CD1c-positive myeloid dendritic cell (primary cell): ENCODE measurements around the gene GGT5.
"Not testable (repeated sequence)": the region's sequence is repeated elsewhere in the genome, so short reads cannot be mapped to it uniquely, and the experiment has no call there.

Source experiments
- DNase-seq: peaks from one replicate; pipeline ENCODE4 v3.0.0-alpha.2; 2016; ENCODE audit errors: extremely low spot score

The GGT5 gene

DNA sequence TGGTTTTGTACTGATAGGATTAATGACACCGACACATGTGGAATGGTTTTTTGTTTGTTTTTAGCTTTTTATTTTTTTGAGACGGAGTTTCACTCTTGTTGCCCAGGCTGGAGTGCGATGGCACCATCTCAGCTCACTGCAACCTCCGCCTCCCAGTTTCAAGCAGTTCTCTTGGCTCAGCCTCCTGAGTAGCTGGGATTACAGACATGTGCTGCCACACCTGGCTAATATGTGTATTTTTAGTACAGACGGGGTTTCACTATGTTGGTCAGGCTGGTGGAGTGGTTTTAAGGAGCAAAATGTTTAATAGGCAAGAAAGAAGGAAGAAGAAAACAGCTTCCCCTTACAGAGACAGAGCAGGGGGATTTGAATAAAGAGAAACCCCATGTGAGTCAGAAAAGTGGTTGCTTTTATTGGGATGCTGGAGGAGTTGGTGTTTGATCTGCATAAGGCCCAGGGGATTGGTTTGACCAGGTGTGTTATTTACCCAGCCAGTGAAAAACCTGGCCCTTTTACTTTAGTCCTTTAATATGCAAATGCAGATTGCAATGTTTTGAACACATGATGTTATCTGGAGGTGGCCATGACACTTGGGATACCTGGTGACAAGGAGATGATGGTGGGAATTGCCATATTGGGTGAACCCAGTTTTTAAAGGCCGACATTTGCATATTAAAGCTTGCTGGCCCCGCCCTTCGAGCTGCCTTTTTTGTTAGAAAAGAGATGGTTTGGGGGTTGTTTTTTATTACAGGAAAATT, 39.3 kb downstream of the GGT5 start:
- peak; percentile 55 for DNase-seq

DNA sequence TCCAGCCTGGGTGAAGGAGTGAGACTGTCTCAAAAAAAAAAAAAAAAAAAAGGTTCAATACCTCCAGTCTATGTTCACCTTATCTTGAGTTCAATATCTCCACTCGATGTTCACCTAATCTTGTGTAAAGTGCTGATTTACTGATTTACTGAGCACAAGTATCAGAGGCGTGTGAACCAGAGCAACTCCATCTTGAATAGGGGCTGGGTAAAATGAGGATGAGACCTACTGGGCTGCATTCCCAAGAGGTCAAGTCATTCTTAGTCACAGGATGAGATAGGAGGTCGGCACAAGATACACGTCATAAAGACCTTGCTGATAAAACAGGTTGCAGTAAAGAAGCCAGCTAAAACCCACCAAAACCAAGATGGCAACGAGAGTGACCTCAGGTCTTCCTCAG, 41.0 kb downstream of the GGT5 start:
- not testable (repeated sequence) for DNase-seq

DNA sequence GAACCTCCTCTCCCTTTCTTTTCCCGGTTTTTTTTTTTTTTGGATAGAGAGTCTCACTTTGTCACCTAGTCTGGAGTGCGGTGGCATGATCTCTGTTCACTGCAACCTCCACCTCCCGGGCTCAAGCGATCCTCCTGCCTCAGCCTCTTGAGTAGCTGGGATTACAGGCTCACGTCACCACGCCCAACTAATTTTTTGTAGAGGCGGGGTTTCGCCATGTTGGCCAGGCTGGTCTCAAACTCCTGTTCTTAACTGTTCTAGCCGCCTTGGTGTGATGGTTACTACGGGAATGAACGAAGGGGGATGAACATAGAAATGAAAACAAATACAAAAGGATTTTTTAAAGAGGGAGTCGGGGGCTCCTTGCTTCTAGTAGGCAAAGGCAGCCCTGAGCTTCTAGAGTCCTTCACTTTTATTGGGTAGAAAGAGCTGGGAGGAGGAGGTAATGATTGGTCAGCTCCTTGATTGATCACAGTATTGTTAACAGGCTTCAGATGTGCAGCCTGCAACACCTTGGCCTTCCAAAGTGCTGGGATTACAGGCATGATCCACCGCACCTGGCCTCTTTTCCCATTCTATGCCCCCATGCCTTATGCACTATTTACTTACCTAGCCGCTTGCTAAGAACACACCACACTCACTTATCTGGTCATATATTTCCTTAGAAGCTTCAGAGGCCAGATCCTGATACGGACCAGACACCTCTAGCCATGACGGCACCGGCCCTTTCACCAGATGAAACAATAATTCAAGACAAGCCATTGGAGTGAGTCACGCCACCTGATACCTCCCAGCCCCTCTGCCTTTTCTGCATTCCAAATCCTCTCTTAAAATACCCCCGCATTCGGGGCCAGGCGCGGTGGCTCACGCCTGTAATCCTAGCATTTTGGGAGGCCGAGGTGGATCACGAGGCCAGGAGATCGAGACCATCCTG, 42.9 kb downstream of the GGT5 start:
- DNase-seq: no peak

DNA sequence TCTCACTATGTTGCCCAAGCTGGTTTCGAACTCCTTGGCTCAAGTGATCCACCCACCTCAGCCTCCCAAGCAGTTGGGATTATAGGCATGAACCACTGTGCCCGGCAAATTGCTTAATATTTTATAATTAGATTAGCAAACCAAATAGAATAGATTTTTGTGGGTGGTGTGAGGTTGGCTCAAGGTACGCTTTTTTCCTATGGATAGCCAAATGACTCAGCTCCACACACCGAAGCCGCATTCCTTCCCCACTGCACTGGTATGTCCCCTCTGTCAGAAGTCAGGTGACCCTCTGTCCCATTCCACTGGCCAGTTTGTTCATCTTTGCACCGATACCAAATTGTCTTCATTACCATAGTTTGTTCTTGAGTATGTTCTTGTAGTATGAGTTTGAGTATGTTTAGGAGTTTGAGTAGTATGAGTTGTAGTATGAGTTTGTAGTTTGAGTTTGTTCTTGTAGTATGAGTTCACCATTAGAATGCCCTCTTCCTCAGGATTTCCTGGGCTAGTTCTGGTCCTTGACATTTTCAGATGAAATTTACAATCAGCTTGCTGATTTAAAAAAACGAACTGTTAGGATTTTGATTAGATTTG, 44.2 kb downstream of the GGT5 start:
- DNase-seq: no peak

DNA sequence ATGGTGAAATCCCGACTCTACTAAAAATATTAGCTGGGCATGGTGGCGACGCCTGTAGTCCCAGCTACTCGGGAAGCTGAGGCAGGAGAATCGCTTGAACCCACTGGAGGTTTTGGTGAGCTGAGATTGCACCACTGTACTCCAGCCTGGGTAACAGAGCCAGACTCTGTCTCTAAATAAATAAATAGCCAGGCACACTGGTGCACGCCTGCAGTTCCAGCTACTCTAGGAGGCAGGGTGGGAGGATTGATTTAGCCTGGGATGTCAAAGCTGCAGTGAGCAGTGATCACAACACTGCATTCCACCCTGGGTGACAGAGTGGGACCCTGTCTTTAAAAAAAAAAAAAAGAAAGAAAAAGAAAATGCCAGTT, 46.2 kb downstream of the GGT5 start:
- no peak for DNase-seq

DNA sequence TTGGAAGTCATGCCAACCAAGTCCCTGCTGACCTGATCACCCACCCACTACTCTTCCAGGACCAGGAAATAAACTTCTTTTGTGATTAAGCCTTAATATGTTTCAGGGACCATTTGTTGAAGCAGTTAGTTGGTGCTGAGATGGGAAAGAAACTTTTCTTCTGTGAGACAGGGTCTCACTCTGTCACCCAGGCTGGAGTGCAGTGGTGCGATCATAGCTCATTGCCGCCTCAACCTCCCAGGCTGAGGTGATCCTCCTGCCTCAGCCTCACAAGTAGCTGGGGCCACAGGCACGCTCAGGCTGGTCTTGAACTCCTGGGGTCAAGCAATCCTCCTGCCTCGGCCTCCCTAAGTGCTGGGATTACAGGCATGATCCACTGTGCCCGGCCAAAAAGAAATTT, 53.0 kb downstream of the GGT5 start:
- DNase-seq: no peak

DNA sequence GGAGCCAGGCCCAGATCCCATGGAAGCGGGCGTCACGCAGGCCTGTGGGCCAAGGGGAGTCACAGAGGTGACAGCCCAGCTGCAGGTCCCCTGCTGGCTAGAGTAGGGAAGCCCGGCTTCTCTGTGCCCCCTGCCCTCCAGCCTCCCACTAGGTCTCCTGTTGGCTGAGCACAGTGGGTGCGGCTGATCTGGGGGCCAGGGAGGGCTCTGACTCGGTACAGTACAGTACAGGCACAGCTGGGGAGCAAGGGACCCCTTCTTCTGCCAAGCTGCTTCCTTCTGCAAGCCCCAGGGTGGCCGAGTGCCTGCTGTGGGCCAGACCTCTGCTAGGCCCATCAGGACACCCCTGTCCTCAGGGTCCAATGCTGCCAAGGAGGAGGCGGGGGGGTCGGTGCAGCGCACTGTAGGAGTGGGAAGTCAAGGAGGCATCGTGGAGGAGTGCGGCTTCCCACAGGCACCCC, 53.5 kb downstream of the GGT5 start:
- no peak for DNase-seq

DNA sequence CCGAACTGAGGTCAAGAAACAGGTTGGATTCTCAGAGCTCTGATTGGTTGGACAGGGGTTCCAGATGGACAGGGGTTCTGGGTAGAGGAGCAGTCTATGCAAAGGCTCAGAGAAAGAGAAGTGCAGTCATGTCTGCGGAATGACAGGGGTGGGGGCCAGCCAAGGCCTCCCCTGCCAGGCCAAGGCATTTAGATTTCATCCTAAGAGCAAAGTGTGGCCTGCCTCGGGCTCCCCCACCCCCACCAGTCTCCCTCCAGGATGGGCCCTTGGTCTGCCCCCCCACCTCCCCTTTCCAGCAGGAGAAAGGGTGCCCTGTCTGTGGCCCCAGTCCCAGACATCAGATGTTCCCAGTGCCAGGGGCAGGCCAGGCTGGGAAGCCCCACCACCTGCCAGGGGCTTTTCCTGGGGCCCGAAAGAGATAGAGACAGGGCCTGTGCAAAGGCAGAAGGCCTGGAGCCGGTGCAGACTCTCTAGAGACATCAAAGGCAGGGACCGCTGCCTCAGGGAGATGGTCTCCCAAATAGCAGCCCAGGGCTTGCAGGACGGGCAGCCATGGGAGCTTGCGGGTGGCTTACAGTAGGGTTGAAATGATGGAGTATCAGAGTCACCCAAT, 54.2 kb downstream of the GGT5 start:
- no peak for DNase-seq

DNA sequence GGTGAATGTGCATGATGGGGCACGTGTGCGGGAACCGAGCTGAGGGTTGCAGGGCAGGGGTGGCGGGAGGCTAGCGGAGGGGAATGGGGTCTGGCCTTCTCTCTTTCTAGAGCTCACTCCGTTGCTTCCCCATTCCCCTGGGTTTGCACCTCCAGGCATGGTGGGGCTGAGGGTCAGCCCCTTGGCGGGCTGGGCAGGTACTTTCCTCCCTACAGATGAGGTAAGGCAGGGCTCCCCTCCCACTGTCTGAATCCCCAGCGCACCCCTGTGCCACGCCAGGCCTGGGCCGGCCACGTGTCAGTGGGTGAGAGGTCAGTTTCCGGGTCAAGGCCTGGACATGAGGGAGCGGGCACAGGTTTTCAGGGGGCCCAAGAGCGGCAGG, 54.7 kb downstream of the GGT5 start:
- DNase-seq: no peak

DNA sequence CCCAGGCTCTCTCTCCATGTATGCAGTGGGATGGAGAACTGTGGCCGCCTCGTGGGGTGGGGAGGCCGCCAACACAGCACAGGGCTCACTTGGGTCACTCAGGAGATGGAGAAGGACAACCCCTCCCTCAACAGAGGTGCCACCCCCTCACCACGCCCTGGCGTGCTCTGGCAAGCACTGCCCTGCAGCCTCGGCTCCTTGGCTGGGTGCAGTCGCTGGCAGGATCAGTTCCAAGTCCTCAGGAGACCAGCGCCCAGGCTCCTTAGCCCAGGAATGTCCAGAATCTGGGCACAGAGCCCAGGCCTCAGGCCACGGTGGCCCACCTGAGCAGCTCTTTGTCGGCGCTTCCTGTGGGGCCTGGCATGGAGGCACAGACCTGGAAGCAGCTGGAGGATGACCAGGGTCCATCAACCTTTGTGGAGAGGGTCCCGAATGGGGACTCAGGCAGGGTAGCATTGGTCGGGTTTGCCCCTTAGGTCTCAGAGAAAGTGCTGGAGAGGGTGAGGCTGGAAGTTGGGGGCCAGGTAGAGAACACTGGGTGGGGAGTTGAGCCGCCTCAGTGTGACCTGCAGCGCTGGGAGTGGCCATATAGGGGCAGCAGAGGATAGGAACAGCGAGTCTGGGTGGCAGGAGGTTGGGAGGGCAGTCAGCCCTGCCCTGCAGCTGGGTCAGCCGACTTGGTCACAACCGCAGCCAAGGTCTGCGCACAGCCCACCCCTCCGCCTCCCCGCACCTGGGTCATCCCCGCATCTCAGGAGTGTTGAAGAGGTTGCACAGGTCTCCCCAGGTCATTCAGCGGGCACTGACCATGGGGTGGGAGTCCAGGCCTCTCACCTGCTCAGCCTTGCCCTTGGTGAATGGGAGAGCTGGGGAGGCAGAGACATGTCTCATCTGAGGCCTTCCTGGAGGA, 55.4 kb downstream of the GGT5 start:
- DNase-seq: peak; percentile 70

DNA sequence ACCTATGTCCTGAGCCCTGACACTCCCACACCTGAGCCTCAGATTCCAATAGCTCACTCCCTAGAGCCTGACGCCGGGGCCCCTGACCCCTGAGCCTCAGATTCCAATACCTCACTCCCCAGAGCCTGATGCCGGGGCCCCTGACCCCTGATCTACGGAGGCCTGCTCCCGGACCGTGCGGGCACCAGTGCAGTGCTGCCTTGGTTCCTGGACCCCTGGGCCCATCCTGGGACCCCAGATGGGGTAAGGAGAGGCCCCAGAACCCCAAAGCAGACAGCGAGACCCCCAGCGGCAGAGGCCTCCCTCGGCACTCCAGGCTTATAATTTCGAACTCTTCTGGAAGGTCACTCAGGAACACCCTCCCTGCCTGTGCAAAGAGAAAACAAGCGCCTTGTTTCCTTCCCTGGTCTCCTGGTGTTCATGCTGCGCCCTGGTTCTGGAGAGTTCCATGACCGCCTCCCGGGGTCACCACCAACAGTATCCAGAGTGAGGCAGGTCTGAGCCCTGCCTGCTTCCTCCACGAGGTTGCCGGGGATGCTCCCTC, 56.1 kb downstream of the GGT5 start:
- no peak for DNase-seq

DNA sequence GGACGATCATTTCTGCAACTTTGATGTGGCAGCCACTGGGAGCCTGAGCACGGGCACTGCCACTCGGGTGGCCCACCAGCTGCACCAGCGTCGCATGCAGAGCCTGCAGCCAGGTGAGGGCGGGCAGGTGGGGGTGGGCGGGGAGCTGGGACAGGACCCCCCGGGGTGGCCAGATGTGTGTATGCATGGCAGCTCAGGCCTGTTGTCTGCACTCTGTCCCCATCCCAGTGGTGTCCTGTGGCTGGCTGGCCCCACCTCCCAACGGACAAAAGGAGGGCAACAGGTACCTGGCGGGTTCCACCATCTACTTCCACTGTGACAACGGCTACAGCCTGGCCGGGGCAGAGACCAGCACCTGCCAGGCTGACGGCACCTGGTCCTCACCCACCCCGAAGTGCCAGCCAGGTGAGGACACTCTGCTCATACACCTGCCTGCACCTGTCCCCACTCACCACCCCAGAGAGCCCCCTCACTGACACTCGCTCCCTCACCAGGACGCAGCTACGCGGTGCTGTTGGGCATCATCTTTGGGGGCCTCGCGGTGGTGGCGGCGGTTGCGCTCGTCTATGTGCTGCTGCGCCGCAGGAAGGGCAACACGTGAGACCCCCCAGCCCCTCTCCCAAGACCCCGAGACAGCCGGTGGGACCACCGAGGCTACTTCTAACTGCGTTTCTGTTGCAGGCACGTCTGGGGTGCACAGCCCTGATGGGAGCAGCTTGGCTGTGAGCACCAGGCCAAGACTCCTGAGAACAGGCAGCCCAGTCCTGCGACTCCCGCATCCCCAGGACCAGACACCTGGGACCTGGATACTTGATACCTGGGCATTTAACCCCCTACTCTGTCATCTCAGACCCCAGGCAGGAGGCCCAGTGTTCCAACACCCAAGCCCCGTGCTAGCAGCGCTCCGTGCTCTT, 56.9 kb downstream of the GGT5 start:
- no peak for DNase-seq

DNA sequence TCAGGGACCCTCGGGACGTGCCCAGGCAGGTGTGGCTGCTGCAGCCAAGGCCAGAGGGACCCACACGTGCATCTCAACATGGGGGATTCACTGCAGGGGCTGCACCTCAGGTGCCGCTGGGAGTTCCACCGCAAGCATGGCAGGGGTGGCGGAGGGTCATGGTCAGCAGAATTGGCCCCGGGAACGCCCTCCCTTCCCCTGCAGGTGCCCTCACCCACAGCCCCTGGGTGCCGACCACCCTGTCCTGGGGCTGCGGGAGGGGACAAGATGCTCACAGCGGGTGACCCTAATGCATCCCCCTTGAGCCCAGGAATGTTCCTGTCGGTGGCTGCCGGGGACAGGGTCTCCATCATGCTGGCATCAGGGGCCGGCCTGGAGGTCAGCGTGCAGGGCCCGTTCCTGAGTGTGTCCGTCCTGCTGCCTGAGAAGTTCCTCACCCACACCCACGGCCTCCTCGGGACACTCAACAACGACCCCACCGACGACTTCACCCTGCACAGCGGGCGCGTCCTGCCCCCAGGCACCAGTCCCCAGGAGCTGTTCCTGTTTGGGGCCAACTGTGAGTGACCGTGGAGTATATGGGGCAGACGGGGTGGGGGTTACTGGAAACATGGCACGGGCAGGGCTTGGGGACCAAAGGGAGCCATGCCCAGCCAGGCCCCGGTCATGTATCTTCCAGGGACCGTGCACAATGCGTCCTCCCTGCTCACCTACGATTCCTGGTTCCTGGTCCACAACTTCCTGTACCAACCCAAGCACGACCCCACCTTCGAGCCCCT, 57.8 kb downstream of the GGT5 start:
- no peak for DNase-seq

DNA sequence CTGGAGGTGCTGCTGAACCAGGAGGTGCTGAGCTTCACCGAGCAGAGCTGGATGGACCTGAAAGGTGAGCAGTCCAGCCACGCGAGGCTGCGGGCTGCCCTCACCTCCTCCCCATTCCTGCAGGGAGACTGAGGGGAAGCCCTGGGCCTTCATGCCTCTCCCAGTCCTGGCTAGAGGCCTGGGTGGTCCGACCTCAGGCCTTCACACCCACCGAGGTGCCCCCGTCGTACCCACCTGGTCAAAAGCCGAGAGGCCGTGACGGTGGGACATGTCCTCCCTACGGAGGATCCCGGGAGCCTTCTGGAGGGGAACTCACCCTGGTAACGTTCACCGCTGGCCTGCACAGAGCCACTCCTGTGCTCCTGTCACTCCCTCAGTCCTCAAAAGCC, 58.5 kb downstream of the GGT5 start:
- no peak for DNase-seq

DNA sequence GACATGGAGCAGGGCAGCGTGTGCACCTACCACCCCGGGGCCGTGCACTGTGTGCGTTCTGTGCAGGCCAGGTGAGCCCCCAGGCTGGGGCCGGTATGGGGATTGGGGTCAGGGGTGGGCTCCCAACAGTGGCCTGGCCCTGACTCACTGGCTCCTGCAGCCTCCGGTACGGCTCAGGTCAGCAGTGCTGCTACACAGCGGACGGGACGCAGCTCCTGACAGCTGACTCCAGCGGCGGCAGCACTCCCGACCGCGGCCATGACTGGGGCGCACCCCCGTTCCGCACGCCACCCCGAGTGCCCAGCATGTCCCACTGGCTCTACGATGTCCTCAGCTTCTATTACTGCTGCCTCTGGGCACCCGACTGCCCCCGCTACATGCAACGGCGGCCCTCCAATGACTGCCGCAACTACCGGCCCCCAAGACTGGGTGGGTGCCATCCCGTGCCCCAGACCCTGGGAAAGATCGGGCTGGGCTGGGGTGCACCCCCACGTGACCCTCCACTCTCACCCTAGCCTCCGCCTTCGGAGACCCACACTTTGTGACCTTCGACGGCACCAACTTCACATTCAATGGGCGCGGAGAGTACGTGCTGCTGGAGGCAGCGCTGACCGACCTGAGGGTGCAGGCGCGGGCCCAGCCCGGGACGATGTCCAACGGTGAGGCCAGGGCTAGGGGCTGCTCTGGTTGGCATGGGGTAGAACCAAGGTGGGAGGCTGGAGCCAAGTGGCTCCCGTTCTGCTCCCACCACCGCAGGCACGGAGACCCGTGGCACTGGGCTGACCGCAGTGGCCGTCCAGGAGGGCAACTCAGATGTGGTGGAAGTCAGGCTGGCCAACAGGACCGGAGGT, 59.2 kb downstream of the GGT5 start:
- no peak for DNase-seq

DNA sequence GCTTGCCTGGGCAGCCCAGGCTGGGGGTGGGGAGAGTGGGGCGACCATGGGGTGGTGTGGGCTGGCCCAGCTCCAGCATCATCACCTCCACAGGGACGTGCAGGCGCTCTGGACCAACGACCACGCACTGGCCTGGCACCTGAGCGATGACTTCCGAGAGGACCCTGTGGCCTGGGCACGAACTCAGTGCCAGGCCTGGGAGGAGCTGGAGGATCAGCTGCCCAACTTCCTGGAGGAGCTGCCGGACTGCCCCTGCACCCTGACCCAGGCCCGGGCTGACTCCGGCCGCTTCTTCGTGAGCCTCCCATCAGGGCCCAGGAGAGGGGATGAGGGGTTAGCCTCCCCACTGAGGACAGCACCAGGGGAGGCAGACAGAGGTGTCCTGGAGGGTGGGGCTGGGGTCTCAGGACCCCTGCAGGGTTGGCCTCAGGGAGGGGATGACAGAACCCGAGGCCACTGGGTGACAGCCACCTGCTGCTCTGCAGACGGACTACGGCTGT, 59.8 kb downstream of the GGT5 start:
- DNase-seq: no peak

DNA sequence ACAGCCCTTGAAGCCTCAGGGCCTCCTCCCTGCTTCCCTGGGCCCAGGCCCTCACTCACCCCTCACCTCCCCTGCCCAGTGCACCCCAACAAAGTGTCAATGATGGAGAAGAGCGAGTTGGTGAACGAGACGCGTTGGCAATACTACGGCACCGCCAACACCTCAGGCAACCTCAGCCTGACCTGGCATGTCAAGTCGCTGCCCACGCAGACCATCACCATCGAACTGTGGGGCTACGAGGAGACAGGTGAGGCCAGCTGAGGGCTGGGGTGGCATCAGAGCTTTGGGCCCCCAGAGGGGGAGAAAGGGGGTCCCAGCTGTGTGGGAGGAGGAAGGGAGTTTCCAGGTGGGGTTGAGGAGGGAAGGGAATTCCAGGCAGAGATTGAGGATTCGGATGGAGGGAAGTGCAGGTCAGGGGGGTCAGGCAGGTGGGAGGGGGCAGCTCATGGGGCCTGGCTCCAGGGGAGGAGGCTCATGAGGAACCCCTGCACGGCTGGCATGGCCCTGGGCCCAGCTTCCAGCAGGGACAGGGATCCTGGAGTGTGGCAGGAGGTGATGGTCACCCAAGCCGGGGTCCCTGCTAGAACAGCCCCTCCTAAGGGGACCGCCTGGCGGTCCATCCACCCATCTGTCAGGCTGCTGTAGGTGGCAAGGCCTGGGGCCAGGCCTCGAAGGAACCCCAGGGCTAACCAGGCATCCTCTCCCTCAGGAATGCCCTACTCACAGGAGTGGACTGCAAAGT, 60.7 kb downstream of the GGT5 start:
- no peak for DNase-seq
